Right renal cortex interstitium (tissue), 3 donors: ENCODE data around the gene GRAMD1B. TPM values are rescaled to one million over a fixed set of nuclear protein-coding genes. Genes with fewer than 3 reads are reported as not detected.
A peak's percentile ranks its signal among the peaks of the same experiment; 100 is the strongest.
"Not testable (repeated sequence)": the region's sequence is repeated elsewhere in the genome, so short reads cannot be mapped to it uniquely, and the experiment has no call there.

Source experiments
- DNase-seq, 3 donors: peaks; one replicate each; pipeline ENCODE4 v3.0.0-alpha.2; 2013; ENCODE audit warnings: low read depth in 3 of 3, low spot score in 2 of 3
- polyA plus RNA-seq, 3 donors: library from polyadenylated mRNA; unstranded; fragments of 120-200 nt; gene quantifications; one replicate each; pipeline ENCODE4 v1.2.1, GENCODE V29; 2013; ENCODE audit not compliant: insufficient read length in 3 of 3

GRAMD1B gene
- polyA plus RNA-seq, 3 donors: 9.7 to 12.1 (median 11.3) TPM

GRCh38 chr11:123494195-123495050, 64.4 kb downstream of the GRAMD1B start:
- no peak for DNase-seq

- DNase-seq: no peak
These were observed 74.3 kb downstream of the GRAMD1B start for GRCh38 chr11:123504401-123504800.

- no peak for DNase-seq
These were observed 75.7 kb downstream of the GRAMD1B start for GRCh38 chr11:123505546-123506299.

GRCh38 chr11:123507043-123507442, 77.0 kb downstream of the GRAMD1B start:
- no peak for DNase-seq

- no peak for DNase-seq
These were observed 79.9 kb downstream of the GRAMD1B start for GRCh38 chr11:123509737-123510578.

GRCh38 chr11:123510579-123510905, 80.5 kb downstream of the GRAMD1B start:
- no peak for DNase-seq

- peak; percentile 62 to 75 (median 72) for DNase-seq
These were observed 81.2 kb downstream of the GRAMD1B start for GRCh38 chr11:123511037-123511870.

GRCh38 chr11:123513309-123513708, 83.2 kb downstream of the GRAMD1B start:
- DNase-seq: not testable (repeated sequence)

- DNase-seq: no peak
These were observed 86.2 kb downstream of the GRAMD1B start for GRCh38 chr11:123516238-123516637.

GRCh38 chr11:123517559-123518364, 87.7 kb downstream of the GRAMD1B start:
- no peak for DNase-seq

- no peak for DNase-seq
These were observed 88.5 kb downstream of the GRAMD1B start for GRCh38 chr11:123518496-123519054.

GRCh38 chr11:123519055-123519796, 89.2 kb downstream of the GRAMD1B start:
- DNase-seq: no peak

- DNase-seq: no peak
These were observed 89.7 kb downstream of the GRAMD1B start for GRCh38 chr11:123519797-123520193.

GRCh38 chr11:123520476-123520875, 90.4 kb downstream of the GRAMD1B start:
- DNase-seq: not testable (repeated sequence)

GRCh38 chr11:123521001-123521400, 90.9 kb downstream of the GRAMD1B start:
- DNase-seq: no peak

- DNase-seq: no peak
These were observed 91.9 kb downstream of the GRAMD1B start for GRCh38 chr11:123521930-123522329.

GRCh38 chr11:123523539-123523938, 93.5 kb downstream of the GRAMD1B start:
- DNase-seq: no peak

GRCh38 chr11:123525097-123525496, 95.0 kb downstream of the GRAMD1B start:
- DNase-seq: no peak
